SU-DHL-6 (cell line): ENCODE data around the gene DDX27.

ENCODE experiments used
- H2AFZ ChIP-seq: fragments of 200-600 bp; sonication (generic); 2 replicates; pipeline ENCODE4 v1.6.1; 2014; ENCODE audit warnings: low read depth, mild to moderate bottlenecking, moderate library complexity, mixed read lengths, antibody characterized with exemption, low read length; ENCODE audit not compliant: severe bottlenecking
- H3F3A ChIP-seq: fragments of 200-600 bp; shearing (Covaris generic); 2 replicates; pipeline ENCODE4 v1.6.0; 2016; ENCODE audit warnings: antibody characterized with exemption, mild to moderate bottlenecking; ENCODE audit not compliant: insufficient read depth
- H3K27ac ChIP-seq: fragments of 200-600 bp; sonication (generic); 2 replicates; pipeline ENCODE4 v1.5.1; 2016; ENCODE audit warnings: low read depth, mild to moderate bottlenecking, low read length, moderate library complexity, mixed read lengths
- H3K27me3 ChIP-seq: fragments of 200-600 bp; sonication (generic), shearing (Covaris generic); 2 replicates; pipeline ENCODE4 v1.6.0; 2014; ENCODE audit warnings: mild to moderate bottlenecking, low read length
- H3K36me3 ChIP-seq: fragments of 200-600 bp; sonication (generic); 2 replicates; pipeline ENCODE4 v1.6.1; 2014; ENCODE audit warnings: mild to moderate bottlenecking, low read length, mixed read lengths
- H3K4me2 ChIP-seq: fragments of 300-600, 200-600 bp; shearing (Covaris generic), sonication (generic); 2 replicates; pipeline ENCODE4 v1.6.0; 2014; ENCODE audit warnings: low read length, low read depth, mild to moderate bottlenecking; ENCODE audit not compliant: poor library complexity, severe bottlenecking
- H3K4me3 ChIP-seq: fragments of 200-600 bp; sonication (generic); 2 replicates; pipeline ENCODE4 v1.5.1; 2014; ENCODE audit warnings: antibody characterized with exemption, low read length, mild to moderate bottlenecking, mixed read lengths; ENCODE audit not compliant: insufficient read depth, poor library complexity, severe bottlenecking
- H3K79me2 ChIP-seq: fragments of 200-600 bp; sonication (generic); 2 replicates; pipeline ENCODE4 v1.6.1; 2014; ENCODE audit warnings: mild to moderate bottlenecking, low read length, moderate library complexity; ENCODE audit not compliant: insufficient read depth
- H3K9ac ChIP-seq: fragments of 200-600 bp; sonication (generic); 2 replicates; pipeline ENCODE4 v1.7.0; 2014; ENCODE audit warnings: mild to moderate bottlenecking, low read length
- H3K9me2 ChIP-seq: fragments of 200-600 bp; sonication (generic); replicated peaks from 2 replicates; pipeline ENCODE4 v1.6.1; 2014; ENCODE audit warnings: low read length; ENCODE audit not compliant: insufficient read depth
- H3K9me3 ChIP-seq: fragments of 200-600 bp; sonication (generic); 2 replicates; pipeline ENCODE4 v1.6.1; 2014; ENCODE audit warnings: low read length, mixed read lengths; ENCODE audit not compliant: insufficient read depth
- H4K20me1 ChIP-seq: fragments of 200-600 bp; sonication (generic); 2 replicates; pipeline ENCODE4 v1.6.1; 2014; ENCODE audit warnings: low read depth, mild to moderate bottlenecking, antibody characterized with exemption, low read length, moderate library complexity, mixed read lengths
- CTCF ChIP-seq: fragments of 200-600 bp; sonication (generic); IDR thresholded peaks from one replicate; pipeline ENCODE4 v1.5.1; 2017; ENCODE audit warnings: antibody characterized with exemption, mild to moderate bottlenecking, low read length, moderate library complexity; ENCODE audit not compliant: insufficient read depth, poor library complexity, severe bottlenecking
- EZH2phosphoT487 ChIP-seq: fragments of 200-600 bp; sonication (generic), shearing (Covaris generic); conservative IDR thresholded peaks from 2 replicates; pipeline ENCODE4 v1.6.1; 2018; ENCODE audit warnings: mild to moderate bottlenecking, antibody characterized with exemption, low read length, moderate library complexity, mixed read lengths

DDX27 gene

DNA sequence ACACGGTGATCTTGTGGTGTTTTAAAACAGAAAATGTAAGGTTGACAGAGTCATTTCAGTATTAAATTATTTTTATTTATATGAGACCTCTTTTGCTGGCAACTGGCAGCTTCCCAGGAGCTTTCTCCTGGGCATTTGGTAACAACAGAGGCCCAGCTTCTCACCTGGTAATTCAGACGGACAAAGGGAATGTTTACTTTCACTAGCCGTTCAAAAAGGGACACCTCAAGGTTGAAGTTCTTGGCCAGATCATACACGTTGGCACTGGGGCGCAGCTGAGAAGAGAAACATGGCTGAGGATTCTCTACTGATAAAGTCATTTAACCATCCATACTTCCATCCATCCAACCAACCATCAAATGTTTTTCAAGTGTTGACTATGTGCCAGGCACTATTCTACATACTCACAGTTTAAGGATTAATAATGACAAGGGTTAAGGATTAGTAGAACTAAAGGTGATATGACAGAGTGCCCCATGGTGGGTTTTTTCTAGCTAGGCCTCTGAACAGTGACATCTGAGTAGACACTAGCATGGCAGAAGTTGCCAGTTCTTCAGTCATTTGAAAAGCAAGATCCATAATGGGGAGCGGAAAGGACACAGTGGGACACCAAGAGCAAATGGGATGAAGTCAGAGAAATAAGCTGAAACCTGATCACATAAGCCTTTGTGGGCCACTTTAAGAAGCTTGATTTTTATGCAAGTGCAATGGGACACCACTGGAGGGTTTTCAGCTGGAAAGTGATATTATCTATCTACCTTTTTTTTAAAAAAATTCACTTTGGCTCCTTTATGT lies 33.5 kb downstream of the DDX27 start:
- H3K36me3 ChIP-seq = peaks cover 23% of the 10 kb centered on the region
- H3K9me2 ChIP-seq = no peaks in the 10 kb centered on the region
- H3K9ac ChIP-seq = no peak overlapping the region
- no peak overlapping the region for H2AFZ ChIP-seq
- H3K79me2 ChIP-seq = no peaks in the 10 kb centered on the region
- TF ChIP-seq CTCF (no peak), EZH2phosphoT487 (no peak)
- H3K4me2 ChIP-seq = no peak overlapping the region
- no peaks in the 10 kb centered on the region for H3K27me3 ChIP-seq
- H3K9me3 ChIP-seq = no peaks in the 10 kb centered on the region
- H3F3A ChIP-seq = no peaks in the 10 kb centered on the region
- no peak overlapping the region for H3K27ac ChIP-seq
- no peak overlapping the region for H3K4me3 ChIP-seq
- H4K20me1 ChIP-seq = no peaks in the 10 kb centered on the region

DNA sequence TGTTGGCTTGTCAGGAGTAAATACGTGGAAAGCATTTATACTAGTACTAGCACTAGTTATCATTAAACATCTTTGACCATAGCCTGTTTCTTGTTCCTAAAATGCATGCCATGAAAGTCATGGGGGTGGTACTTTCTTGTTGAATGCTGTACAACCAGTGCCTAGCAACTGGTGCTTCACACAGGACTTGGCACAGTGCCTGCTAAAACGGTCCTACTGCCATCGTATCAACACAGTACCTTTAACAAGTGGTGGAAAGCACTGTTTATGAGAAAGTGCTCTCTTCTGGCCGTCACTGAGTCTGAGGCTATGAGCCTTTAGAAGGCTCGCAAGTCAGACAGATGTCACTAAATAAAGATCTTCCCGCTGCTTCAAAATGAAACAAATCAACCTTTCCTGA lies 37.0 kb downstream of the DDX27 start:
- Histone ChIP-seq H3F3A (no peaks in the 10 kb centered on the region), H3K27me3 (no peaks in the 10 kb centered on the region), H3K4me2 (no peak overlapping the region), H3K27ac (no peak overlapping the region), H3K4me3 (no peak overlapping the region), H4K20me1 (no peaks in the 10 kb centered on the region), H3K9ac (no peak overlapping the region), H2AFZ (no peak overlapping the region), H3K36me3 (peaks cover 36% of the 10 kb centered on the region), H3K79me2 (no peaks in the 10 kb centered on the region), H3K9me2 (no peaks in the 10 kb centered on the region), H3K9me3 (no peaks in the 10 kb centered on the region)
- TF ChIP-seq EZH2phosphoT487 = no peak
- no peak for TF ChIP-seq CTCF

DNA sequence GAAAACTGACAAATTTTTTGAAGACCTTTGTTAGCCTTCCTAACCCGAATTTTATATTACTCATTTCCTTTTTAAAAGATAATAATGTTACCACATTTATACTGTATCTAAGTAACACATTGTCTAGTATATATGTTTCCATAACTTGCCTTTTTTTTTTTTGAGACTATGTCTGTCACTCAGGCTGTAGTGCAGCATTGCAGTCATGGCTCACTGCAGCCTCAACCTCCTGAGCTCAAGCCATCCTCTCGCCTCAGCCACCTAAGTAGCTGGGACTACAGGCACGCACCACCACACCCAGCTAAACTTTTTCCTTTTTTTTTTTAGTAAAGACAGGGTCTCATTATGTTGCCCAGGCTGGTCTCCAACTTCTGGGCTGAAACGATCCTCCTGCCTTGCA lies 40.1 kb downstream of the DDX27 start:
- Histone ChIP-seq H3K9me3 (no peaks in the 10 kb centered on the region), H2AFZ (no peak overlapping the region), H3K9ac (no peak overlapping the region), H3K79me2 (no peaks in the 10 kb centered on the region), H3F3A (no peaks in the 10 kb centered on the region), H3K27ac (no peak overlapping the region), H3K27me3 (no peaks in the 10 kb centered on the region), H3K9me2 (no peaks in the 10 kb centered on the region), H3K4me3 (no peak overlapping the region), H3K36me3 (peaks cover 34% of the 10 kb centered on the region), H4K20me1 (no peaks in the 10 kb centered on the region), H3K4me2 (no peak overlapping the region)
- TF ChIP-seq EZH2phosphoT487 (no peak), CTCF (no peak)
